Neural cell (in vitro differentiated cells): Measurements from ENCODE around the gene COL4A1. TPM values are rescaled to one million over a fixed set of nuclear protein-coding genes. Genes with fewer than 3 reads are reported as not detected.

ENCODE experiments used
- H2AFZ ChIP-seq: fragments of 200-600, 300-800 bp; sonication (generic), shearing (Covaris generic); 2 replicates; pipeline ENCODE4 v1.6.0; 2014; ENCODE audit warnings: low read depth, mild to moderate bottlenecking, antibody characterized with exemption, low read length, moderate library complexity
- H3F3A ChIP-seq: fragments of 200-600 bp; shearing (Covaris generic); 2 replicates; pipeline ENCODE4 v1.6.1; 2016; ENCODE audit warnings: mild to moderate bottlenecking, moderate library complexity, mixed read lengths, antibody characterized with exemption, low read length; ENCODE audit not compliant: insufficient read depth, poor library complexity, severe bottlenecking
- H3K27ac ChIP-seq: fragments of 200-600, 300-800 bp; sonication (generic), shearing (Covaris generic); 2 replicates; pipeline ENCODE4 v1.5.1; 2014; ENCODE audit warnings: mild to moderate bottlenecking, low read length, moderate library complexity
- H3K27me3 ChIP-seq: fragments of 300-800, 200-600 bp; sonication (generic), shearing (Covaris generic); 2 replicates; pipeline ENCODE4 v1.6.0; 2014; ENCODE audit warnings: mild to moderate bottlenecking, low read depth, low read length, moderate library complexity; ENCODE audit not compliant: insufficient read depth
- H3K36me3 ChIP-seq: fragments of 300-800, 200-600 bp; sonication (generic), shearing (Covaris generic); 2 replicates; pipeline ENCODE4 v1.5.1; 2014; ENCODE audit warnings: mild to moderate bottlenecking, antibody characterized with exemption, low read length, moderate library complexity; ENCODE audit not compliant: insufficient read depth
- H3K4me2 ChIP-seq: fragments of 300-800, 200-600 bp; sonication (generic), shearing (Covaris generic); 2 replicates; pipeline ENCODE4 v1.6.0; 2014; ENCODE audit warnings: mild to moderate bottlenecking, low read length
- H3K4me3 ChIP-seq: fragments of 300-800, 200-600 bp; sonication (generic), shearing (Covaris generic); 2 replicates; pipeline ENCODE4 v1.5.1; 2014; ENCODE audit warnings: mild to moderate bottlenecking, low read length, moderate library complexity
- H3K79me2 ChIP-seq: fragments of 200-600 bp; shearing (Covaris generic); replicated peaks from 2 replicates; pipeline ENCODE4 v1.6.0; 2014; ENCODE audit warnings: mild to moderate bottlenecking, low read length, moderate library complexity; ENCODE audit not compliant: insufficient read depth
- H3K9ac ChIP-seq: fragments of 300-800, 200-600 bp; sonication (generic), shearing (Covaris generic); 2 replicates; pipeline ENCODE4 v1.6.1; 2016; ENCODE audit warnings: mild to moderate bottlenecking, low read length, mixed read lengths
- H3K9me2 ChIP-seq: fragments of 200-600 bp; shearing (Covaris generic); 2 replicates; pipeline ENCODE4 v1.6.1; 2016; ENCODE audit warnings: mild to moderate bottlenecking, low read length, mixed read lengths; ENCODE audit not compliant: insufficient read depth
- H3K9me3 ChIP-seq: fragments of 200-600, 300-800 bp; sonication (generic), shearing (Covaris generic); 2 replicates; pipeline ENCODE4 v1.6.1; 2016; ENCODE audit warnings: mild to moderate bottlenecking, mixed run types, low read length, moderate library complexity, mixed read lengths
- H4K20me1 ChIP-seq: fragments of 200-600 bp; shearing (Covaris generic); 2 replicates; pipeline ENCODE4 v1.6.1; 2016; ENCODE audit warnings: mild to moderate bottlenecking, mixed run types; ENCODE audit not compliant: insufficient read depth
- EP300 ChIP-seq: fragments of 450-650 bp; conservative IDR thresholded peaks from 2 replicates; pipeline ENCODE4 v1.6.1; 2014; ENCODE audit warnings: antibody characterized with exemption, mild to moderate bottlenecking, moderate library complexity; ENCODE audit not compliant: poor library complexity, severe bottlenecking
- EZH2 ChIP-seq: fragments of 200-600, 300-800 bp; shearing (Covaris generic), sonication (generic); IDR thresholded peaks from 2 replicates; pipeline ENCODE4 v1.6.1; 2014; ENCODE audit warnings: antibody characterized with exemption, low read length, borderline replicate concordance, mild to moderate bottlenecking; ENCODE audit not compliant: insufficient read depth, poor library complexity, severe bottlenecking
- MXI1 ChIP-seq: fragments of 450-650 bp; conservative IDR thresholded peaks from 2 replicates; pipeline ENCODE4 v1.6.1; 2014; ENCODE audit warnings: antibody characterized with exemption, mild to moderate bottlenecking; ENCODE audit not compliant: poor library complexity, severe bottlenecking
- POLR2AphosphoS5 ChIP-seq: IDR thresholded peaks from 2 replicates; pipeline ENCODE4 v1.6.1; 2012
- RAD21 ChIP-seq: fragments of 450-650 bp; conservative IDR thresholded peaks from 2 replicates; pipeline ENCODE4 v1.6.1; 2014; ENCODE audit warnings: antibody characterized with exemption, mild to moderate bottlenecking, moderate library complexity
- SMC3 ChIP-seq: fragments of 450-650 bp; conservative IDR thresholded peaks from 2 replicates; pipeline ENCODE4 v1.6.1; 2014; ENCODE audit warnings: antibody characterized with exemption, mild to moderate bottlenecking, moderate library complexity; ENCODE audit not compliant: poor library complexity
- TAF1 ChIP-seq: IDR thresholded peaks from 2 replicates; pipeline ENCODE4 v1.6.1; 2012; ENCODE audit warnings: low read depth
- polyA plus RNA-seq: library from polyadenylated mRNA; depleted of rRNA; stranded (reverse); fragments of >200 nt; gene quantifications from 2 replicates; pipeline ENCODE4 v1.2.3, GENCODE V29; 2014
- TF ChIP-seq, protein P1 (sequence below): fragments of 450-650 bp; IDR thresholded peaks from 2 replicates; pipeline ENCODE4 v1.5.1; 2014; ENCODE audit warnings: antibody characterized with exemption, mild to moderate bottlenecking, moderate library complexity; ENCODE audit not compliant: poor library complexity, severe bottlenecking
- TF ChIP-seq, protein P2 (sequence below): IDR thresholded peaks from 2 replicates; pipeline ENCODE4 v1.6.1; 2012; ENCODE audit warnings: borderline replicate concordance

Gene COL4A1
- polyA plus RNA-seq, 1 donor from 2014 or later, result 13.1 TPM

DNA sequence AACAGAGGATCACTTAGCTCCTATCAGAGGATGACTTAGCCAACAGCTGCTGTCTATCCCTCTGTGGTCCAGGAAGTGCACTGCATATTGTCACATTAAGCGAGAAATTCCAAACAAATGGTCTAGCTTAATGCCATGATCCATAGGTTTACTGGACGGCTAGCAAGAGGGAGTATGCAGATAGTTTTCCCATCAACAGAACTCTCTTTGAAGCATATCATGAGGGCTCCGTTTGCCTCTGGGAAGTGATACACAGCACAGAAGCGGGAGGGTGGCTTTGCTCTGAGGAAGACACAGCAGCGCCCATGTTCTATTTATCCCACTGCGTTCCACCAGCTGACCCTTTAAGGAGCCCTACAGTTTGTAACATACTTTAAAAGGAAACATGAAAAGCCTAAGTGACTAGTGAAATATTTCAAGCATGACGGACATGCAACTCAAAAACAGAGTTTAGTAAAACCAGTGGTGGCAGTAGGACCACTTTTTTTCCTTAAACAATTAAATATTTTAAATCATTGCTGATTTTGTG, 52.7 kb downstream of the COL4A1 start:
- Histone ChIP-seq H3F3A (no peaks in the 10 kb centered on the region), H4K20me1 (no peaks in the 10 kb centered on the region), H3K9me3 (no peaks in the 10 kb centered on the region), H3K9ac (no peak overlapping the region), H3K9me2 (no peaks in the 10 kb centered on the region), H3K79me2 (no peaks in the 10 kb centered on the region), H3K27me3 (no peaks in the 10 kb centered on the region), H3K4me2 (no peak overlapping the region), H3K27ac (no peak overlapping the region), H2AFZ (no peak overlapping the region), H3K36me3 (no peaks in the 10 kb centered on the region), H3K4me3 (no peak overlapping the region)
- TF ChIP-seq POLR2AphosphoS5 (no peak), RAD21 (no peak), MXI1 (no peak), SMC3 (no peak), EZH2 (no peak), EP300 (no peak), TAF1 (no peak)
- TF ChIP-seq, protein P1, sequence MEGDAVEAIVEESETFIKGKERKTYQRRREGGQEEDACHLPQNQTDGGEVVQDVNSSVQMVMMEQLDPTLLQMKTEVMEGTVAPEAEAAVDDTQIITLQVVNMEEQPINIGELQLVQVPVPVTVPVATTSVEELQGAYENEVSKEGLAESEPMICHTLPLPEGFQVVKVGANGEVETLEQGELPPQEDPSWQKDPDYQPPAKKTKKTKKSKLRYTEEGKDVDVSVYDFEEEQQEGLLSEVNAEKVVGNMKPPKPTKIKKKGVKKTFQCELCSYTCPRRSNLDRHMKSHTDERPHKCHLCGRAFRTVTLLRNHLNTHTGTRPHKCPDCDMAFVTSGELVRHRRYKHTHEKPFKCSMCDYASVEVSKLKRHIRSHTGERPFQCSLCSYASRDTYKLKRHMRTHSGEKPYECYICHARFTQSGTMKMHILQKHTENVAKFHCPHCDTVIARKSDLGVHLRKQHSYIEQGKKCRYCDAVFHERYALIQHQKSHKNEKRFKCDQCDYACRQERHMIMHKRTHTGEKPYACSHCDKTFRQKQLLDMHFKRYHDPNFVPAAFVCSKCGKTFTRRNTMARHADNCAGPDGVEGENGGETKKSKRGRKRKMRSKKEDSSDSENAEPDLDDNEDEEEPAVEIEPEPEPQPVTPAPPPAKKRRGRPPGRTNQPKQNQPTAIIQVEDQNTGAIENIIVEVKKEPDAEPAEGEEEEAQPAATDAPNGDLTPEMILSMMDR, result no peak
- TF ChIP-seq, protein P2, sequence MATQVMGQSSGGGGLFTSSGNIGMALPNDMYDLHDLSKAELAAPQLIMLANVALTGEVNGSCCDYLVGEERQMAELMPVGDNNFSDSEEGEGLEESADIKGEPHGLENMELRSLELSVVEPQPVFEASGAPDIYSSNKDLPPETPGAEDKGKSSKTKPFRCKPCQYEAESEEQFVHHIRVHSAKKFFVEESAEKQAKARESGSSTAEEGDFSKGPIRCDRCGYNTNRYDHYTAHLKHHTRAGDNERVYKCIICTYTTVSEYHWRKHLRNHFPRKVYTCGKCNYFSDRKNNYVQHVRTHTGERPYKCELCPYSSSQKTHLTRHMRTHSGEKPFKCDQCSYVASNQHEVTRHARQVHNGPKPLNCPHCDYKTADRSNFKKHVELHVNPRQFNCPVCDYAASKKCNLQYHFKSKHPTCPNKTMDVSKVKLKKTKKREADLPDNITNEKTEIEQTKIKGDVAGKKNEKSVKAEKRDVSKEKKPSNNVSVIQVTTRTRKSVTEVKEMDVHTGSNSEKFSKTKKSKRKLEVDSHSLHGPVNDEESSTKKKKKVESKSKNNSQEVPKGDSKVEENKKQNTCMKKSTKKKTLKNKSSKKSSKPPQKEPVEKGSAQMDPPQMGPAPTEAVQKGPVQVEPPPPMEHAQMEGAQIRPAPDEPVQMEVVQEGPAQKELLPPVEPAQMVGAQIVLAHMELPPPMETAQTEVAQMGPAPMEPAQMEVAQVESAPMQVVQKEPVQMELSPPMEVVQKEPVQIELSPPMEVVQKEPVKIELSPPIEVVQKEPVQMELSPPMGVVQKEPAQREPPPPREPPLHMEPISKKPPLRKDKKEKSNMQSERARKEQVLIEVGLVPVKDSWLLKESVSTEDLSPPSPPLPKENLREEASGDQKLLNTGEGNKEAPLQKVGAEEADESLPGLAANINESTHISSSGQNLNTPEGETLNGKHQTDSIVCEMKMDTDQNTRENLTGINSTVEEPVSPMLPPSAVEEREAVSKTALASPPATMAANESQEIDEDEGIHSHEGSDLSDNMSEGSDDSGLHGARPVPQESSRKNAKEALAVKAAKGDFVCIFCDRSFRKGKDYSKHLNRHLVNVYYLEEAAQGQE, result no peak

DNA sequence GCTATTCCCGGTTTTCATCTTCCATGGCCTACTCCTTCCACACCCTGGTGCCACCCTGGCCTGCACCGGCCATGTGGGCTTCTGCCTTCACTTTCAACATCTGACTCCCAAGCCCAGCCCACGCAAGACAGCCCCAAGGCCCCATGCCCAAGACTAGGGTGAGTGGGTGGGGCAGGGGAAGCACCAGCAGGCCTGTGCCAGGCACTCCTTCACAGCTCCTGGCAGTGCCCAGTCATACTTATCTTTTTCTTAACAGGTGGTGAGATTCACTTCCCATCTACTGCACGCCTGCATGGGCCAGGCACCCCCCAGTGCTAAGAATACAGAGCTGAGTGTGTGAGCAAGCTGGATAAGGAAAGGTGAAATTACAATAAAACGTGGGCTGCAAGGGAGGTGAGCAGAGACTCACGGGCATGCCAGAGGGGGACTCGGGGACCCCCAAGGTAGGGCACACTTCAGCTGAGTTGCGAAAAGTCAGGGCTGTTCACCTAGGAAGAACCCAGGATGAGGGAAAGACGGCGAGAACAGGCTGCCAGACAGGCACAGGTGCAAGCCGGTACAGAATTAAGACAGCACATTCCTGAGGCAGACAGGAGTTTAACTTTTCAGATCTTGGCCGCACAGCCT, 55.7 kb downstream of the COL4A1 start:
- H3K9me3 ChIP-seq, result no peaks in the 10 kb centered on the region
- no peaks in the 10 kb centered on the region for H4K20me1 ChIP-seq
- H3K27ac ChIP-seq, result no peak overlapping the region
- no peak overlapping the region for H2AFZ ChIP-seq
- no peaks in the 10 kb centered on the region for H3K36me3 ChIP-seq
- no peak overlapping the region for H3K4me2 ChIP-seq
- H3F3A ChIP-seq, result no peaks in the 10 kb centered on the region
- no peaks in the 10 kb centered on the region for H3K9me2 ChIP-seq
- no peak overlapping the region for H3K4me3 ChIP-seq
- no peak overlapping the region for H3K9ac ChIP-seq
- TF ChIP-seq EZH2 (no peak), POLR2AphosphoS5 (no peak), SMC3 (no peak), TAF1 (no peak), MXI1 (no peak), EP300 (no peak), RAD21 (no peak)
- TF ChIP-seq, protein P1, result no peak
- TF ChIP-seq, protein P2, result no peak
- no peaks in the 10 kb centered on the region for H3K79me2 ChIP-seq
- no peaks in the 10 kb centered on the region for H3K27me3 ChIP-seq
